Measurements from ENCODE around the gene FAM9C.

DNA sequence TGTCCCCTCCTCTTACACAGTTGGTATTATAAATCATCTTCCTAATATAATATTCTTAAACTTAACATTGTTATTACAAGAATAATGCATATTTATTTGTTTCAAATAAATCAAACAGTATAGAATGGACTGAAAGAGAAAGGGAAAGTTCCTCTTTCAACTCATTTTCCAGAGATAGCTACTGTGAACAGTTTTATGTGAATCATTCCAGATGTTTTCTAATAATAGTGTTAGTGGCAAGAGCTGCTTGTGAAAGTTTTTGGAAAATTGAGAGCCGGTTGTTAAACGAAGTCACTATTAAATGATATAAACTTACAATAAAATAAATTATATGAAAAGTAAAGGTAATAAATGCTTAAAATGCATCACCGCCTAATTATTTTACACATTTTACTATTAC lies 55.0 kb downstream of the FAM9C start:
- TF ChIP-seq, protein P1, sequence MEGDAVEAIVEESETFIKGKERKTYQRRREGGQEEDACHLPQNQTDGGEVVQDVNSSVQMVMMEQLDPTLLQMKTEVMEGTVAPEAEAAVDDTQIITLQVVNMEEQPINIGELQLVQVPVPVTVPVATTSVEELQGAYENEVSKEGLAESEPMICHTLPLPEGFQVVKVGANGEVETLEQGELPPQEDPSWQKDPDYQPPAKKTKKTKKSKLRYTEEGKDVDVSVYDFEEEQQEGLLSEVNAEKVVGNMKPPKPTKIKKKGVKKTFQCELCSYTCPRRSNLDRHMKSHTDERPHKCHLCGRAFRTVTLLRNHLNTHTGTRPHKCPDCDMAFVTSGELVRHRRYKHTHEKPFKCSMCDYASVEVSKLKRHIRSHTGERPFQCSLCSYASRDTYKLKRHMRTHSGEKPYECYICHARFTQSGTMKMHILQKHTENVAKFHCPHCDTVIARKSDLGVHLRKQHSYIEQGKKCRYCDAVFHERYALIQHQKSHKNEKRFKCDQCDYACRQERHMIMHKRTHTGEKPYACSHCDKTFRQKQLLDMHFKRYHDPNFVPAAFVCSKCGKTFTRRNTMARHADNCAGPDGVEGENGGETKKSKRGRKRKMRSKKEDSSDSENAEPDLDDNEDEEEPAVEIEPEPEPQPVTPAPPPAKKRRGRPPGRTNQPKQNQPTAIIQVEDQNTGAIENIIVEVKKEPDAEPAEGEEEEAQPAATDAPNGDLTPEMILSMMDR (IDR thresholded peaks at IDR 0.05): no peak
- no peak for TF ChIP-seq POLR2A (IDR thresholded peaks at IDR 0.05)
